Measurements from ENCODE around the gene FNDC4.

GRCh38 chr2:27489118-27489497, 5.9 kb downstream of the FNDC4 start:
- TF ChIP-seq, protein P1, sequence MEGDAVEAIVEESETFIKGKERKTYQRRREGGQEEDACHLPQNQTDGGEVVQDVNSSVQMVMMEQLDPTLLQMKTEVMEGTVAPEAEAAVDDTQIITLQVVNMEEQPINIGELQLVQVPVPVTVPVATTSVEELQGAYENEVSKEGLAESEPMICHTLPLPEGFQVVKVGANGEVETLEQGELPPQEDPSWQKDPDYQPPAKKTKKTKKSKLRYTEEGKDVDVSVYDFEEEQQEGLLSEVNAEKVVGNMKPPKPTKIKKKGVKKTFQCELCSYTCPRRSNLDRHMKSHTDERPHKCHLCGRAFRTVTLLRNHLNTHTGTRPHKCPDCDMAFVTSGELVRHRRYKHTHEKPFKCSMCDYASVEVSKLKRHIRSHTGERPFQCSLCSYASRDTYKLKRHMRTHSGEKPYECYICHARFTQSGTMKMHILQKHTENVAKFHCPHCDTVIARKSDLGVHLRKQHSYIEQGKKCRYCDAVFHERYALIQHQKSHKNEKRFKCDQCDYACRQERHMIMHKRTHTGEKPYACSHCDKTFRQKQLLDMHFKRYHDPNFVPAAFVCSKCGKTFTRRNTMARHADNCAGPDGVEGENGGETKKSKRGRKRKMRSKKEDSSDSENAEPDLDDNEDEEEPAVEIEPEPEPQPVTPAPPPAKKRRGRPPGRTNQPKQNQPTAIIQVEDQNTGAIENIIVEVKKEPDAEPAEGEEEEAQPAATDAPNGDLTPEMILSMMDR (IDR thresholded peaks at IDR 0.05 in 8 of 11, conservative IDR thresholded peaks at IDR 0.05 in 3 of 11), result no peak
- TF ChIP-seq POLR2AphosphoS5 (IDR thresholded peaks at IDR 0.05), result no peak

All from spleen (tissue), 7 donors.